Activated CD4-positive, CD25-positive, alpha-beta regulatory T cell treated with anti-CD3 and anti-CD28 coated beads, Interleukin-2, amount 50 U/mL, for 72 hours (primary cell): ENCODE results near the gene CLCN6.

ENCODE experiments used
- DNase-seq: peaks from one replicate; pipeline ENCODE4 v3.0.0; 2021

Gene CLCN6, protein sequence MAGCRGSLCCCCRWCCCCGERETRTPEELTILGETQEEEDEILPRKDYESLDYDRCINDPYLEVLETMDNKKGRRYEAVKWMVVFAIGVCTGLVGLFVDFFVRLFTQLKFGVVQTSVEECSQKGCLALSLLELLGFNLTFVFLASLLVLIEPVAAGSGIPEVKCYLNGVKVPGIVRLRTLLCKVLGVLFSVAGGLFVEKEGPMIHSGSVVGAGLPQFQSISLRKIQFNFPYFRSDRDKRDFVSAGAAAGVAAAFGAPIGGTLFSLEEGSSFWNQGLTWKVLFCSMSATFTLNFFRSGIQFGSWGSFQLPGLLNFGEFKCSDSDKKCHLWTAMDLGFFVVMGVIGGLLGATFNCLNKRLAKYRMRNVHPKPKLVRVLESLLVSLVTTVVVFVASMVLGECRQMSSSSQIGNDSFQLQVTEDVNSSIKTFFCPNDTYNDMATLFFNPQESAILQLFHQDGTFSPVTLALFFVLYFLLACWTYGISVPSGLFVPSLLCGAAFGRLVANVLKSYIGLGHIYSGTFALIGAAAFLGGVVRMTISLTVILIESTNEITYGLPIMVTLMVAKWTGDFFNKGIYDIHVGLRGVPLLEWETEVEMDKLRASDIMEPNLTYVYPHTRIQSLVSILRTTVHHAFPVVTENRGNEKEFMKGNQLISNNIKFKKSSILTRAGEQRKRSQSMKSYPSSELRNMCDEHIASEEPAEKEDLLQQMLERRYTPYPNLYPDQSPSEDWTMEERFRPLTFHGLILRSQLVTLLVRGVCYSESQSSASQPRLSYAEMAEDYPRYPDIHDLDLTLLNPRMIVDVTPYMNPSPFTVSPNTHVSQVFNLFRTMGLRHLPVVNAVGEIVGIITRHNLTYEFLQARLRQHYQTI

DNA sequence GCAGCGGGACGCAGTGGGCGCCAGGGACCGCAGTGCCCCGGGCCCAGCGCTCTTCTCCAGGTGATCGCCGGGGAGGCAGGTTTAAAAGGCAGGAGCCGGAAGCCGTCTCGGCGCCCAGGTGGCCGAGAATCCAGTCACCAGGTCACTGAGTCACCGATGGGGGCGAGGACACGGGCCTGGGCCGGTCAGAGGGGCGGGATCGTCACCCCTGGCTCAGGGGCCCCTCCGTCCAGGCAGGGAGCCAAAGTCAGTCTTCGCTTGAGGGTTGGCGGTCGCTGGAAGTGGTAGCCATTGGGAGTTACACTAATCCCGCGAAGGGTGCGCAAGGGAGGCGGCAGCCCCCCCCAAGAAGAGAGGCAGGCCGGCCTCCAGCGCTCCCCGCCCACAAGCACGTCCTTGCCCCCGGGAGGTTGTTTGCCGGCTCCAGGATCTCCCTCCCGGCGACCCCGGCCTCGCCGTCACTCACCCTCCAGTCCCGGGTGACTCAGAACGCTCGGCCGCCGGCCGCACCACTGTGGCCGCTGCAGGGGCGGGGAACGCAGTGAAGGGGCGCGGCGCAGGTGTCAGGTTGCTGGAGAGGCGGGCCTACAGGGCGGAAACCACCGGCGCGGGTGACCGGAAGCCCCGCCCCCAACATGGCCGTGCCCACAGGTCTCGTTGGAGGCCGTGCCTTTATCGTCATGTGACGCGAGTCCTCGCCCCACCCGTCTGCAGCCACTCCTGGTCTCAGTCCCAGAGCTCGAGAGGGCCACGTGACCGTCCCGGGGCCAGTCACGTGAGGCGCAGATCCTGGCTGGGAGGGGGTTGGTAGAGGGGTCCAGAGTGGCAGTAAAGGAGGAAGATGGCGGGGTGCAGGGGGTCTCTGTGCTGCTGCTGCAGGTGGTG is at the start of gene CLCN6, which contains the start of gene MTHFR:
CLCN6 (plus strand) TSS at position 770 of the 885 bp plus-strand sequence; CDS start at position 842, 72 bp downstream.
MTHFR (minus strand) TSS at position 543 of the 885 bp plus-strand sequence. CDS start 2,848 bp downstream, outside the sequence.
- DNase-seq: peak; percentile 99

DNA sequence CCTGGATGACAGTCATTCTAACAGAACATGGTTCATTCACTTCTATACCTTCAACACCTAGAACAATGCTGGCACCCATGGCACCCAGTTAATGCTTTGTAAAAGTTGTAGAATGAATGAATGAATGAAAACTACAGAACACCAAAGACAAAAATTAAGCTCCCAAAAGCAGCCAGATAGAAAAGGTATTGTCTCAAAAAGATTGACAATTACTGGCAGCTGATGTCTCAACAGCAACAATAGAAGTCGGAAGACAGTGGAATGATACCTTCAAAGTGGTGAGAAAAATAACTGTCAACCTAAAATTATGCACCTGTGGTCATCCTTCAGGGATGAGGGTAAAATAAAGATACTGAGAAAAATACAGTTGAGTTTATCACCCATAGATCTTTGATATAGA is 48.9 kb upstream of the CLCN6 start:
- no peak for DNase-seq

DNA sequence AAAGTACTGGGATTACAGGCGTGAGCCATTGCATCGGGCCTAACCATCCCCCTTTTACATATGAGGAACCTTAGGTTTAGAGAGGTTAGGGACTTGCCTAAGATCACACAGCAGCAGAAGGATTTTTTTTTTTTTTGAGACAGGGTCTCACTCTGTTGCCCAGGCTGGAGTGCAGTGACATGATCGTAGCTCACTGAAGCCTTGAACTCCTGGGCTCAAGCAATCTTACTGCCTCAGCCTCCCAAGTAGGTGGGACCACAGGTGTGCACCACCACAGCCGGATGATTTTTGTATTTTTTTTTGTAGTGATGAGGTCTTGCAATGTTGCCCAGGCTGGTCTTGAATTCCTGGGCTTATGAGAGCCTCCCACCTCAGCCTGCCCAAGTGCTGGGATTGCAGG is 46.2 kb upstream of the CLCN6 start:
- no peak for DNase-seq

DNA sequence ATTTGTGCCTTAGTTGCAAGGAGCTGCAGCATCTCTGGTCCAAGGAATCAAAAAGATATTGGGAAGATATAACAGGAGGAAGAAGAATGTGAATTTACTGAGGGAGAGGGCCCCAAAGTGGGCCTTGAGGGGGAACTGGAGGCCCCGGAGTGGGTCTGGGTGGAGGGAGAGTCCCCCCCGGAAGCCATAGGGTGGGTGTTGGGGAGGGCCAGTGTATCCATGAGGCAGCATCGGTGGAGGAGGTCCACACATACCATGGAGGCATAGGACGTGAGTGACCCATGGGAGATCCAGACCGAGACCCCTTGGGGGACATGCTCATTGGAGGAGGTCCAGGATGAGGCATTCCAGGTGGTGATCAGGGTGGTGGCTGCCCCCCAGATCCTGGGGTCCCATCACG is 44.7 kb upstream of the CLCN6 start:
- DNase-seq: no peak

DNA sequence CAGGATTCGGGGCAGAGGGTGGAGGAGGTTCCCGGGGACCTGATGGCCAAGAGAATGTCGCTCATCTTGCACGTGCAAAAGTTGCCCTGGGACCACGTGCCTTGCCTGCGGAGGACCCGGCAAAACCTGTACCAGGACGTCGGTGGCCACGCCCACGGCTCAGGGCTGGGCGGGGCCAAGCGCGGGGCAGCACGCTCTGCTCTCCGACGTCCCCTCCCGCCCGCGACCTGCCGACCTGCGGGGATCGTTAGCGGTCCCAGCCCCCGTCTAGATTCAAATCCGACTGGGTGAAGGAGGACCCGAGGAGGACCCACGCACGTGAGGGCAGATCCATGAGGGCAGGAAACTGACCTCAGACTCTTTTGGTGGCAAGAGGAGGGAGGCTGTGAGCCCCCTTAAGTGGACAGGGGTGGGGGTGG is 44.0 kb upstream of the CLCN6 start, which contains the start of gene C1orf167:
C1orf167 (plus strand) TSS at position 206 of the 419 bp plus-strand sequence. CDS start 2,208 bp downstream, outside the sequence.
- no peak for DNase-seq

DNA sequence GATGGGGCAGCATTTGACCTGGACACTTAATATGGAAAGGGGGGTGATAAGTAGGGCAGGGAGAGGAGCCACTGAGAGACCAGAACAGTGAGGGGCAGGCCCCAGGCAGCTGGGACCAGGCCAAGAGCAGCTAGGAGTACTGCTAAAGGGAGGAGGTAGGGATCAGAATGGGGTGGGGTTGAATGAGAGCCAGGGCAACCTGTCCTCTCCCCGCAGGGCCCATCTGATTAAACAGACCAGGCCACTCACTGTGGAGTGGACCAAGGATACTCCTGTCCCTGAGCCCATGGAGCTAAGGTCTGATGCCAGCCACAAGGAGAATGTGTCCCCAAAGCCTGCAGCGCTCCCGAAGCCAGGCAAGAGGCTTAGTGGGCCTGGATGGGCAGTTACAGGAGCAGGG is 41.9 kb upstream of the CLCN6 start:
- DNase-seq: no peak

DNA sequence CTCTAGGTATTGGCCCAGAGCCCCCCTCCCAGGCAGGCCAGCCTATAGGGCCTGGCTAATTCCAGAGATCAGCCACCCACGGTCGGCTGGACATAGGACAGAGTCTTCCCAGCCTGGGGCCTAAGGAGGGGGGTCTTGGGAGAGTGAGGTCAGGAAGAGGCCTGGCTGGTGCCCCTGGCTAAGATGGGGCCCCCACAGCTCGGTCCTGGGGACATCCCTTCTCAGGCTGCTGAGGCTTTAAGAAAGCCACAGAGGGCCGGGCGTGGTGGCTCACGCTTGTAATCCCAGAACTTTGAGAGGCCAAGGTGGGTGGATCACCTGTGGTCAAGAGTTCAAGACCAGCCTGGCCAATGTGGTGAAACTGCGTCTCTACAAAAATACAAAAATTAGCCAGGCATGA is 41.5 kb upstream of the CLCN6 start:
- DNase-seq: no peak

DNA sequence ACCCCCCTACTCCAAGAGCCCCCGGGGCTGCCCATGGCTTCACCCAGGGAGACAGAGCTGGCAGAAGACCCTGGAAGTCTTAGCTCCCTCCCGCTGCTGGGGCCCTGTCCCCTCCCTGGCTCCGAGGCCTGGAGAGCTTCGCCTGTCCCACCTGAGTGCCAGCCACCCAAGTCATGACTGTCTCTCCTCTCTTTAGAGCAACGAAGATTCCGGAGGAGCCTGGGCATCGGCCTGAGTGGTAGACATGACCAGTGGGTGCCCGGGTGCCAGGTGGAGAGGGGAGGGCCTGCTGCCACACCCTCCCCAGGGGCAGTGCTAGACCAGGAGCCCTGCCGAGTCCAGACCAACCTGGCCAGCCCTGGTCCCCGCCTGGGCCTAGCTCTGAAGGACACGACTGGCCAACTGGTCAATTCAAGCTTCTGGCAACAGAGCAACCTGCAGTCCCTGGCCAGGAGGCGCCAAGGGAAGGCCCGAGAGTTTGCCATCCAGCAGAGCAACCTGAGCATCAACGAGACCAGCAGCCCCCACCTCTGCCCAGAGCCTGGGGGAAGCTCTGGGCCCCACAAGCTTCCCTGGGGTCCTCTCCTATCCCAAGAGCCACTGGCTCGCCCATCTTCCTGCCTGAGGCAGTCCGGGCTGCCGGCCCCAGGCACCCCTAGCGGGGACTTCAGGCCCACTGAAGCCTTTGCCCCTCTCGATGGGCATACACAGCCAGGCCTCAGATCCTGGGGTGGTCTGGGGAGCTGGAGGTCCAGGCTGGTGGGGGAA is 40.1 kb upstream of the CLCN6 start:
- no peak for DNase-seq

DNA sequence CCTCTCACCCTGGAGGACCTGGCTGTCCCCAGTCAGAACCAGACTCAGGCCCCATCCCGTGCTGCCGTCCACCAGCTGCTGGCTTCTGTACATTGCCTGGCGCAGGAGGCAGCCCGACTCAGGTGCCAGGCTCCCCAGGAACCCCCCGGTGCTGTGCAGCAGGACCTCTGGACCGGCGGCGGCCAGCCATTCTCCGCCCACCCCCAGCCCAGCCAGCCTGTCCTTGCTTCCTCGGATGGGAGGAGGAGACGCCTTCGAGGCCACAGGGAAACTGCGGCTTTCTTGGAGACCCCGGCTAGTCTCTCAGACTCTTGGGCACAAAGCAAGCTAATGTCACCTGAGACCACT is 39.6 kb upstream of the CLCN6 start:
- no peak for DNase-seq

DNA sequence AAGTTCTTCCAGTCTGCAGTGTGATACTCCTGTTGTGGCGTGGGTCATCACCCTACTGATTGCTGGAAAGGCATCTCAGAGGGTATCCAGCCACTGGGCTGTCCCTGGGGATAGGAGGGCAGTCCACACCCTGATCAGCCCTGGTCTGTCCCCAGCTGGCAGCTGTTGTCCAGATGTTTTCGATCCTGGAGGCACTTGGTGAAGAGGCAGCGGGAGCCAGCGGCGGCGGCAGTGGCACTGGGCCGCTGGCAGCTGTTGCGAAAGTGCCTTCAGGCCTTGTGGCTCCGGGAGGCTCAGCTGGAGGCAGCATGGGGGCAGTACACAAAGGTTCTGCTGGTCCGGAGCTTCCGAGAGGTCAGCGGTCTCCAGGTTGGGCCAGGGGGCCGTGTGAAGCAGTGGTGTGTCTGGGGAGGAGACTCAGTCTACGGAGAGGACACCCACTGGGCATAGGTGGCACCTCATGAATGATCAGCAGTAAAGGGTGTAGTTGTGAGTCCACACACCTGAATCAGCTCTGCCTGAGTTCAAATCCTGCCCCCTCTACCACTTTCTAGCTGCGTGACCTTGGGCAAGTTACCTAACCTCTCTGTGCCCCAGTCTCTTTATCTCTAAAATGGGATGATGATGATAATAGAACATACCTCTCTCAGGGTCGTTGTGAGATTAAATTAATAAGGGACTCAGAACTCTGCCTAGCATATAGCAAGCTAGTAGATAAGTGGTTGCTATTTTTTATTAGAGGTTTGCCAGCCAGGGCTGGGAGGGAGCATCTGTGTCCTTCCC is 37.9 kb upstream of the CLCN6 start:
- DNase-seq: no peak

DNA sequence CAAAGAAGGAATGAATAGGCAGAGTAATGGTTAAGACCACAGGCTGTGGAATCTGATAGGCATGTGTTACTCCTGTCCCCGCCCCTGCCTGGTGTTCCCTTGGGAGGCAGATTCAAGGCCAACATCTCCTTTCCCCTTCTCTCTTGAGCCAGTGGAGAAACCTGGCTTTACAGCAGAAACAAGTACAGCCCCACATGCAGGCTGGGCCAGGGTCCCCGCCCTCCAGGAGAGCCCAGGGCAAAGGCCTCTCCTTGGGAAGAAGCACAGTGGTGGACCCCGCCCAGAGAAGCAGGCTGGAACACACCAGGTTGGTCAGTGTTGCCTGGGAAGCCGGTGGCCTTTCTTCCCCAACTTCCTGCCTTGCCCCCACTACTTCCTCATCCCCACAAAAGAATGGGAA is 37.2 kb upstream of the CLCN6 start:
- no peak for DNase-seq

DNA sequence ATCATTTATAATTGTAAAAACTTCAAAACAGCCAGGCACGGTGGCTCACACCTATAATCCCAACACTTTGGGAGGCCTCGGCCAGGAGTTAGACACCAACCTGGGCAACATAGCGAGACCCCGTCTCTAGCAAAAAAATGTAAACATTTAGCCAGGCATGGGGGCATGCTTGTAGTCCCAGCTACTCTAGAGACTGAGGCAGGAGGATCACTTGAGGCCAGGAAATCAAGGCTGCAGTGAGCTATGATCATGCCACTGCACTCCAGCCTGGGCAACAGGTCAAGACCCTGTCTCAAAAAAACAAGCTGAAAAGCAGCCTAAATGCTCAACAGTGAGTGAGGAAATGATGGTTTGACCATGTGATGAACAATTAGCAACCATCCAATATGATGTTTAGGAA is 36.7 kb upstream of the CLCN6 start:
- no peak for DNase-seq

DNA sequence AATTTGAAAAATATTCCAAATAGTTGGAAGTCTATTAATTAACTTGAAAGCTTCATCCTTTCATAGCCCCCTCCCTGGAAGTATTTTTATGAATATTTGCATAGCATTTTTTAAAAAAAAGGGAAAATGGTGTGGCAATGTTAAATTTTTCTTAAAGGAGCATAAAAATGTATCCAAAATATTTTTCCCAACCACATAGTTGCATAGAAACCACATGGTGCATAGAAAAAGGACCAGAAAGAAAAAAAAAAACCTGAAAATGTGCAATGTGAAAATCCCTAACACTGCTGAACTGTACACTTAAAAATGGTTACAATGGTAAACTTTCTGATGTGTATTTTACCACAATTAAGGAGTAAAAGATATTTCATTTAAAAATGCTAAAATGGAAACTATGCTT is 36.0 kb upstream of the CLCN6 start:
- DNase-seq: no peak

DNA sequence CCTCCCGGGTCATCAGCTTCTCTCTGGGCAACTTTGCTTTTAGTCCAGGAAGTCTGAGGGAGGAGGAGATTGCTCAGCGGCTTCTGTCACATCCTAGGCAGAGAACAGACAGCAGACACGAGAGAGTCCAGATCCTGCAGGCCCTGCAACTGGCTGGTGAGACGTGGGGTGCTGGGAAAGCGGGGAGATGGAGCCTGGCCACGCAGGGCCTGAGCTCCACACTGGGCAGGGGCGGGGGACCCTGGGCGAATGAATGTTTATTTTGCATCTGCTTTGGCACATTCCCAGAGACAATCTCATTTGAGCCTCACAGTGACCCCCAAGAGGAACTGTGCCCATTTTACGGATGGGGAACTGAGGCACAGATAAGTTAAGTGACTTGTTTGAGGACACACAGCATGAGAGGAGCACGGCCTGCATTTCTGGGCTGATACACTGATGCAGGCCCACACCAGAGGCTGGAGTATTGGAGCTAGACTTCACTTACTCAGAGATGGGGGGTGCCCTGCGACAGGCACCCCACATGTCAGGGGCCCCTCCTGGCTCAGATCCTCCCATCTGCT is 34.4 kb upstream of the CLCN6 start:
- no peak for DNase-seq

DNA sequence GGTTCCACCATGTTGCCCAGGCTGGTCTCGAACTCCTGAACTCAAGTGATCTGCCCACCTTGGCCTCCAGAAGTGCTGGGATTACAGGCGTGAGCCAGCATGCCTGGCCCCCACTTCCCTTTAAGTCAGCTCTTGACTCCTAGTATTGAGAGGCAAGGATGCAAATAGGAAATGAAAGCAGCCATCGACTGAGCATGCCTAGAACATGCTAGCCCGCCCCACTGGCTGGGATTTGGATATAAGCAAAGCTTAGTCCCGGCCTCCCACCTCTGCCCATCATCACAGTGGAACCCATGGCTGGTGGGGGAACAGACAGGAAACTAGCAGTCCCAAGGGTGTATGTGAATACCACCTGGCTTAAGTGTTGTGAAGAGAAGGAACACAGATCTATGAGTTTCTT is 33.5 kb upstream of the CLCN6 start:
- DNase-seq: no peak

DNA sequence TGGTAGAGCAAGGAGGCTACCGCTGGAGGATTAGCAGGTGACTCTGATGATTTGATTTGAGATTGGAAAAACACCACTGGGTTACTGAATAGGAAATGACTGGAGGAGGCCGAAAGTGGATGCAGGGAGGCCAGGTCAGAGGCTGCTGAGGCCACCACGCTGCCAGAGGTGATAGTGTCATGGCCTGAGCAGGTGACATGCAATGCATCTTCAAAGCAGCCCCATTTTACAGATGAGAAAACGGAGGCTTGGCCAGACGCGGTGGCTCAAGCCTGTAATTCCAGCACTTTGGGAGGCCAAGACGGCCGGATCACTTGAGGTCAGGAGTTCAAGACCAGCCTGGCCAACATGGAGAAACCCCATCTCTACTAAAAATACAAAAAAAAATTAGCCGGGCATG is 31.2 kb upstream of the CLCN6 start:
- DNase-seq: no peak

DNA sequence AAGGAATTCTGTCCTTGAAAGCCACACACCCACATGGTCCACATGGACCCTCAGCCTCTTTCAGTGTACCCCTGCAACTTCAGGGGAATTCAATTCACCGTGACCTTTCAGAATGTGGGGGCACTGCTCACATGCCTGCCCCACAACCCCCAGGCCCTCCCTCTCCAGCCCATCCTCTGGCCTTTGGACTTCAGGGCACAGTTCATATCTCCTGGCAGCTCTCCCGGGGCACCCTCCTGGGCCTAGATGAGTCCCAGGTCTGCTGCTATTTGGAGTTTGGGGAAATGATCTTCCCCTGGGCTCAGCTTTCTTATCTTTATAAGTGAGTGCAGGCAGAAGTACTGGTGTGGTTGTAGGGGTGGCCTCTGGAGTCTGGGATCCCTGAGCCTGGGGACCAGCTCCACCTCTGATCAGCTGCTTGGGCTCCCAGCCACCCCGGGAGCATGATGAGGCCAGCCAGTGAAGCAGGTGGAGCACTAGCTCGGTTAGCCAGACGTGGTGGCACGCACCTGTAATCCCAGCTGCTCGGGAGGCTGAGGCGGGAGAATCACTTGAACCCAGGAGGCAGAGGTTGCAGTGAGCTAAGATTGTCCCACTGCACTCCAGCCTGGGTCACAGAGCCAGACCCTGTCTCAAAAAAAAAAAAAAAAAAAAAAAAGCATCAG is 28.2 kb upstream of the CLCN6 start:
- no peak for DNase-seq

DNA sequence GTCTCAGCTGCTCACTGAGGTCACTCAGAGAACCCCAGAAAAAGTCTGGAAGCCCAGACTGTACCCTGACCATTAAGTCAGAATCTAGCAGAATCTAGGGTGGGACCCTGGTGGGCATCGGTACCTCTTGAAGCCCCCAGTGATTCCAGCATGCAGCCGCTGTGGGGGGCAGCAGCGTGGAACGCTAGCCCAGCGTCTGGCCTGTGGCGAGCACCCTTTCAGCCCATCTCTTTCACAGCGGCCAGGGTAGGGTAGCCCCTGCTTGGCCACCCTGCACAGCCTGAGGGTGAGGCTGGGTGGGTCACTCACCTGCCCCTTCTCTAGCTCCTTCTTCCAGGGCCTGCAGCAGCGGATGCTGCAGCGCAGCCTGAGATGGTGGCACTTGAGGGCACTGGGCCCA is 27.7 kb upstream of the CLCN6 start:
- DNase-seq: no peak

DNA sequence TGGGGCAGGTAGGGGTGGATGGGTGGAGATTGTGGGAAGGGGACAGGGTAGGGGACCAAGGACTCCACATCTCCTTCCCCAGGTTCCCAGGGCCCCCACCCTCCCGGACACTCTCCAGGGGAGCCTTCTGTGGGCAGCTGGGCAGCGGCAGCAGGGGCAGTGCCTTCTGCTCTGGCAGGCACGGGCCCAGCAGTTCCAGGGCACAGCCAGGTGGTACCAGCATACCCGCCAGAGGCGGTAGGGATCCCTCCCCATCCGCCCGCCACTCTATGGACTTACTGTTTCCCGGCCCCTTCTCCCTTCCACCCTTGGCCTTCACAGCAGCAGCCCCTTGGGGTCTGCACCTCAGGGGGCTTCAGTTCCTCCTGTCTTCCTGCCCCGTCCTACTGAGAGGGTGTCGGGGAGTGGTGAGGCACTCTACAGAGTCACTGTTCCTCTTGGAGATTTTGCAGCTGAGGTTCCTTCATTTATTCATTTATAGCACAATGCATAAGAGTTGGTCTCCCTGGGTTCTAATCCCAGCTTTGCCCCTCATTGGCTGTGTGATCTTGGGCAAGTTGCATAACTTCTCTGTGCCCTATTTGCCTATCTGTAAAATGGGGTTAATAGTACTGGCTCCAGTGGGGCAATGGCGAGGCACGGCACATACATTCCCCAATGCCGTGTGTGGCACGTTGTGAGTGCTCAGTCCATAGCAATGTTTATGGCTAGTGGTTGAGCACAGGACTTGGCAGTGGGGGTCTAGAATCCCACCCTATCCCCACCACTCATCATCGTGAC is 27.0 kb upstream of the CLCN6 start:
- DNase-seq: no peak
